Natural killer cell (primary cell): ENCODE data around the gene PDE9A. TPM values are rescaled to one million over a fixed set of nuclear protein-coding genes. Genes with fewer than 3 reads are reported as not detected.

Experiments
- ATAC-seq, 3 donors: fragments of 150-1000 bp in 2 of 3; fragments of 200-7000 bp in 1 of 3; cut with Tn5 transposase; 1 replicate in 1 of 3; 2 replicates in 2 of 3; pipeline ENCODE4 v1.10.0; 2021; ENCODE audit warnings: mild to moderate bottlenecking in 2 of 3, moderate library complexity in 2 of 3
- DNase-seq, 2 donors: peaks; one replicate each; pipeline versions ENCODE4 v3.0.0 to v3.0.0-alpha.2; 2013 to 2021; ENCODE audit warnings: mixed read lengths in 1 of 2
- H3K27ac ChIP-seq: one replicate; pipeline ENCODE4 v1.5.1; 2013; ENCODE audit warnings: mild to moderate bottlenecking, low read length
- H3K27me3 ChIP-seq: one replicate; pipeline ENCODE4 v1.6.1; 2013; ENCODE audit warnings: low read length; ENCODE audit not compliant: control insufficient read depth, insufficient read depth
- H3K36me3 ChIP-seq: one replicate; pipeline ENCODE4 v1.6.1; 2013; ENCODE audit warnings: low read length; ENCODE audit not compliant: control insufficient read depth, insufficient read depth
- H3K4me1 ChIP-seq: one replicate; pipeline ENCODE4 v1.6.1; 2013; ENCODE audit warnings: low read length; ENCODE audit not compliant: control insufficient read depth, insufficient read depth
- H3K4me3 ChIP-seq: one replicate; pipeline ENCODE4 v1.5.1; 2013; ENCODE audit warnings: low read length
- H3K9me3 ChIP-seq: one replicate; pipeline ENCODE4 v1.6.1; 2013; ENCODE audit warnings: low read length; ENCODE audit not compliant: control insufficient read depth, insufficient read depth
- H3K27ac Mint-ChIP-seq, 2 donors: one replicate each; pipeline ENCODE4 v1.8.0; 2022; ENCODE audit warnings: mild to moderate bottlenecking in 2 of 2, mixed read lengths in 2 of 2, moderate library complexity in 1 of 2
- H3K27me3 Mint-ChIP-seq, 2 donors: one replicate each; pipeline ENCODE4 v1.8.0; 2022; ENCODE audit warnings: low read depth in 2 of 2, mixed read lengths in 2 of 2
- H3K36me3 Mint-ChIP-seq: one replicate; pipeline ENCODE4 v1.8.0; 2022; ENCODE audit warnings: mixed read lengths
- H3K4me1 Mint-ChIP-seq, 2 donors: one replicate each; pipeline ENCODE4 v1.8.0; 2022; ENCODE audit warnings: mixed read lengths in 2 of 2
- H3K4me3 Mint-ChIP-seq: one replicate; pipeline ENCODE4 v1.8.0; 2022; ENCODE audit warnings: mild to moderate bottlenecking, moderate library complexity, mixed read lengths
- H3K9me3 Mint-ChIP-seq, 2 donors: one replicate each; pipeline ENCODE4 v1.8.0; 2022; ENCODE audit warnings: mixed read lengths in 2 of 2
- WGBS: methylation state at CpG from one replicate; pipeline ENCODE4 v1.1.7; 2013; ENCODE audit warnings: missing lambda C conversion rate; ENCODE audit not compliant: insufficient coverage; 5-methylcytosine and 5-hydroxymethylcytosine counted together
- intact Hi-C: fragments of 100-400 bp; cut with micrococcal nuclease; formaldehyde crosslinking; loops from one replicate; pipeline ENCODE4 v1.14.2; 2022
- total RNA-seq, 4 donors: library from RNA; stranded (reverse); fragments of 120-200 nt in 1 of 4; gene quantifications; one replicate each; pipeline versions ENCODE4 v1.2.3 to v1.2.4, GENCODE V29; 2013 to 2022
- TF ChIP-seq, protein P1 (sequence below): fragments of 200-600 bp; IDR thresholded peaks from one replicate; pipeline ENCODE4 v1.8.0; 2022; ENCODE audit warnings: antibody characterized with exemption

Gene PDE9A
- total RNA-seq, 3 donors from 2014 or later (not counting 1 experiment from before 2014, with no cell fraction given): 1.0 to 4.1 (median 1.2) TPM

DNA sequence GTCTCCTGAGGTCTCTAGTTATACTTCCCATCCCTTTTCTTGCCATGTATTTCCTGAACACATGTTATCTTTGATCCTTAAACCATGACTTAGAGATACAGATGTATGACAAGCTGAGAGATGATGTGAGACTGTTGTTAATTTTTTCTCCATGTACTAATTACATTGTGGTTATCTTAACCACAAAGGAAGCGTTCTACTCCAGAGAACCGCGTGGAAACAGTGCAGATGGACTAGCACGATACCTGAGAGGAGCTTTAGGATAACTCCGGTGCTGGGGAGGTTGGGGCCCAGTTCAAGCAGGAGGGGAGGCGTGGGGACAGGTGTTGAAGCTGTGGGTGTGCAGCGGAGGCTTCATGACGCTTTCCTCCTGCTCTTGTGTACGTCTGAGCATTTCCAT is 17.5 kb downstream of the PDE9A start:
- WGBS: 11% methylated on average over 9 of the region's 9 CpGs
- Mint-ChIP-seq H3K4me3 (no peak overlapping the region), H3K36me3 (no peaks in the 10 kb centered on the region), H3K27me3 (peaks cover 6 to 8% of the 10 kb centered on the region in 2 donors), H3K4me1 (no peaks in the 10 kb centered on the region), H3K27ac (no peak overlapping the region), H3K9me3 (no peaks in the 10 kb centered on the region)
- TF ChIP-seq, protein P1, sequence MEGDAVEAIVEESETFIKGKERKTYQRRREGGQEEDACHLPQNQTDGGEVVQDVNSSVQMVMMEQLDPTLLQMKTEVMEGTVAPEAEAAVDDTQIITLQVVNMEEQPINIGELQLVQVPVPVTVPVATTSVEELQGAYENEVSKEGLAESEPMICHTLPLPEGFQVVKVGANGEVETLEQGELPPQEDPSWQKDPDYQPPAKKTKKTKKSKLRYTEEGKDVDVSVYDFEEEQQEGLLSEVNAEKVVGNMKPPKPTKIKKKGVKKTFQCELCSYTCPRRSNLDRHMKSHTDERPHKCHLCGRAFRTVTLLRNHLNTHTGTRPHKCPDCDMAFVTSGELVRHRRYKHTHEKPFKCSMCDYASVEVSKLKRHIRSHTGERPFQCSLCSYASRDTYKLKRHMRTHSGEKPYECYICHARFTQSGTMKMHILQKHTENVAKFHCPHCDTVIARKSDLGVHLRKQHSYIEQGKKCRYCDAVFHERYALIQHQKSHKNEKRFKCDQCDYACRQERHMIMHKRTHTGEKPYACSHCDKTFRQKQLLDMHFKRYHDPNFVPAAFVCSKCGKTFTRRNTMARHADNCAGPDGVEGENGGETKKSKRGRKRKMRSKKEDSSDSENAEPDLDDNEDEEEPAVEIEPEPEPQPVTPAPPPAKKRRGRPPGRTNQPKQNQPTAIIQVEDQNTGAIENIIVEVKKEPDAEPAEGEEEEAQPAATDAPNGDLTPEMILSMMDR: no peak
- H3K27ac ChIP-seq: no peak overlapping the region
- H3K4me3 ChIP-seq: no peak overlapping the region
- H3K36me3 ChIP-seq: no peaks in the 10 kb centered on the region
- H3K27me3 ChIP-seq: no peaks in the 10 kb centered on the region
- no peaks in the 10 kb centered on the region for H3K9me3 ChIP-seq
- peak in 1 of 3 donors; percentile 29 for ATAC-seq
- intact Hi-C loops: no loop called here
- peaks cover 10% of the 10 kb centered on the region for H3K4me1 ChIP-seq
- no peak for DNase-seq

DNA sequence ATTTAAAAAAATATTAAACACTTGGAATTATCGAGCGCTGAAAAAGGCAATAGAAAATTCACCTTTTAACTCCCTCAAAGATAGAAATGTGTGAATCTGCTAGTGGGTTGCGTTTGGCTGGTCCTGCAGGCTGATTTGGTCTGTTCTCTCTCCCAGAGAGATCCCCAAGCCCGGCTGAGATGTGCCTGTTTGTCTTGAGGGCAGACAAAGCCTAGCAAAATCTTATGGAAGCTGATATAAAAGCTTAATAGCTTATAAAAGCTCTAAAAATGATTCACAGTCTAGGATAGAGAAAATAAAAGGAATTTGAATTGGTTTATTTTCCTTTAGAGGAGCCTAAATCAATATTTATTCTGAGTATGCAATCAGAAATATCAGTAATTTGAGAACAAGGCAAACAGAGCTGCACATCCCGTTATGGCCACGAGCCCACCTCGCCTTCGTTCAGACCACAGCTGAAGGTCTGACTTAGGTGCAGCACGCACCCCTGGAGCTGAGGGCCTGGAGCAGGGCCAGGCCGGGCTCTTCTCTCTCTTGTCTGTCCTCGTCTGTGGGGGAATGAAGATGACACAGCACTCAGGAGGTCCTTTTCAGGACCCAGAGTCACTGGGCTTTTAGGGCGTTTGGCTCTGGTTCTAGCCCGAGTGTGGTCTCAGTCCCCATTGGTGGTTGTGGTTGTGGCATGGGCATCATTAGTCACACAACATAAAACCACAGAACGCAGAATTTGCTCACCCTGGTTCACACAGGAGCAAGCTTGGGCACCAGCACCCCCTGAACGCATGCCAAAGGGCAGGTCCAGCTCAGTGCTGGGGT is 18.6 kb downstream of the PDE9A start:
- TF ChIP-seq, protein P1: no peak
- H3K9me3 Mint-ChIP-seq: no peaks in the 10 kb centered on the region
- Histone ChIP-seq H3K27ac (no peak overlapping the region), H3K4me3 (no peak overlapping the region), H3K36me3 (no peaks in the 10 kb centered on the region), H3K9me3 (no peaks in the 10 kb centered on the region), H3K4me1 (peaks cover 10% of the 10 kb centered on the region), H3K27me3 (no peaks in the 10 kb centered on the region)
- DNase-seq (no peak), ATAC-seq (peak in 2 of 3 donors; percentile 24 to 36)
- H3K4me1 Mint-ChIP-seq: no peaks in the 10 kb centered on the region
- peaks cover 13 to 18% of the 10 kb centered on the region in 2 donors for H3K27me3 Mint-ChIP-seq
- 36% methylated on average over 13 of the region's 15 CpGs for WGBS
- intact Hi-C loops: no loop called here
- H3K27ac Mint-ChIP-seq: no peak overlapping the region
- no peaks in the 10 kb centered on the region for H3K36me3 Mint-ChIP-seq
- H3K4me3 Mint-ChIP-seq: no peak overlapping the region

DNA sequence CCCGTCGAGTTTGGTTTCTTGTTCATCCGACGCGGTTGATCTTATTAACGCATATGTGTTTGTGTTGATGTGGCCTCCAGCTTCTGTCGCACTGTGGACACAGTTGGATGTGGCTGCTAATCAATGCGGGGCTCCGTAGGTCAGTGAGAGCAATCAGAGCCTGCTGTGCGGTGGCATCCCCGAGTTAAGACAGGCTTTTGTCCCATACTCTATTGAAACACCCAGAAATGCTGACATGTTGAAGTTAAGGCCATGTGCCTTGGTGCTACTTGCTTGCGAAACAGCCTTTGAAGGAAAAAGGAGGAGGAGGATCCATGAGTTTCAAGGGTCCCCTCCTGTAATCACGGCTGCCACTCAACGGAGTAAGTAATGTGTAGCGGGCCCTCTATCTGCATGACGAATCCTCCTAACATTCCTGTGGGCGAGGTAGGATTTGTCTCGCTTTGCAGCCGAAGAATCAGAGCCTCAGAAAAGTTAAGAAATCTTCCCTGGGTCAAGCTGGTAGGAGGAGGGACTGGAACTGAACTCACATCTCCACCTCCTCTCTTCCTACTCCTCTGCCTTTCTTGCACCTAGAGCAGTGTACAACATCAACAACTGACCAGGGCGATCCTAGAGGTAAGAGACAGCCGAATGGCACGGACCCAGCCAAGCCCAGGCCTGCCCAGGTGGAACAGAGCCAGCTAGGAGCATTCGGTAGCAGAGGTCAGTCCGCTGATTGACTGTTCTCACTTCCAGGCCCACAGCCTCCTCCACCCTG is 19.5 kb downstream of the PDE9A start:
- H3K27me3 Mint-ChIP-seq: peaks cover 15 to 27% of the 10 kb centered on the region in 2 donors
- Histone ChIP-seq H3K36me3 (no peaks in the 10 kb centered on the region), H3K27ac (no peak overlapping the region), H3K4me1 (peaks cover 14% of the 10 kb centered on the region), H3K27me3 (no peaks in the 10 kb centered on the region), H3K4me3 (no peak overlapping the region), H3K9me3 (no peaks in the 10 kb centered on the region)
- DNase-seq (no peak), ATAC-seq (no peak)
- H3K4me1 Mint-ChIP-seq: peaks cover 2% of the 10 kb centered on the region in 2 donors
- no peak overlapping the region for H3K4me3 Mint-ChIP-seq
- no peaks in the 10 kb centered on the region for H3K36me3 Mint-ChIP-seq
- intact Hi-C loops: no loop called here
- 86% methylated on average over 21 of the region's 24 CpGs for WGBS
- H3K9me3 Mint-ChIP-seq: no peaks in the 10 kb centered on the region
- TF ChIP-seq, protein P1: no peak
- no peak overlapping the region for H3K27ac Mint-ChIP-seq
